ENCODE measurements around the gene ID3.

DNA sequence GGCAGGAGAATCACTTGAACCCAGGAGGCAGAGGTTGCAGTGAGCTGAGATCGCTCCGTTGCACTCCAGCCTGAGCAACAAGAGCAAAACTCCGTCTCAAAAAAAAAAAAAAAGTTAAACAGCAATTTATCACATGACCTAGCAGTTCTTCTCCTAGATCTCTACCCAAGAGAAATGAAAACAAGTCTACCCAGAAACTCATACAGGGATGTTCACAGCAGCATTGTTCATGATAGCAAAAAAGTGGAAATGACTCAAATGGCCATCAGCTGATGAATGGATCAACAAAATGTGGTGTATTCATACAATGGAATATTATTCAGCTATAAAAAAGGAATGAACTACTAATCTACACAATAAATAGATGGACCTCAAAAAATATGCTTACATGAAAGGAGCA lies 12.2 kb upstream of the ID3 start:
- TF ChIP-seq, protein P1, sequence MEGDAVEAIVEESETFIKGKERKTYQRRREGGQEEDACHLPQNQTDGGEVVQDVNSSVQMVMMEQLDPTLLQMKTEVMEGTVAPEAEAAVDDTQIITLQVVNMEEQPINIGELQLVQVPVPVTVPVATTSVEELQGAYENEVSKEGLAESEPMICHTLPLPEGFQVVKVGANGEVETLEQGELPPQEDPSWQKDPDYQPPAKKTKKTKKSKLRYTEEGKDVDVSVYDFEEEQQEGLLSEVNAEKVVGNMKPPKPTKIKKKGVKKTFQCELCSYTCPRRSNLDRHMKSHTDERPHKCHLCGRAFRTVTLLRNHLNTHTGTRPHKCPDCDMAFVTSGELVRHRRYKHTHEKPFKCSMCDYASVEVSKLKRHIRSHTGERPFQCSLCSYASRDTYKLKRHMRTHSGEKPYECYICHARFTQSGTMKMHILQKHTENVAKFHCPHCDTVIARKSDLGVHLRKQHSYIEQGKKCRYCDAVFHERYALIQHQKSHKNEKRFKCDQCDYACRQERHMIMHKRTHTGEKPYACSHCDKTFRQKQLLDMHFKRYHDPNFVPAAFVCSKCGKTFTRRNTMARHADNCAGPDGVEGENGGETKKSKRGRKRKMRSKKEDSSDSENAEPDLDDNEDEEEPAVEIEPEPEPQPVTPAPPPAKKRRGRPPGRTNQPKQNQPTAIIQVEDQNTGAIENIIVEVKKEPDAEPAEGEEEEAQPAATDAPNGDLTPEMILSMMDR (IDR thresholded peaks at IDR 0.05 in 8 of 11, conservative IDR thresholded peaks at IDR 0.05 in 3 of 11), result no peak
- no peak for TF ChIP-seq POLR2A (IDR thresholded peaks at IDR 0.05)
